HG03520 (cell line): ENCODE data around the gene SF3B2.
"Not testable (repeated sequence)": the region's sequence is repeated elsewhere in the genome, so short reads cannot be mapped to it uniquely, and the experiment has no call there.

Source experiments
- ATAC-seq: cut with Tn5 transposase; IDR thresholded peaks from one replicate; pipeline ENCODE4 v1.9.1; 2021; ENCODE audit warnings: mild to moderate bottlenecking, moderate library complexity; ENCODE audit not compliant: unreplicated experiment

Gene SF3B2

DNA sequence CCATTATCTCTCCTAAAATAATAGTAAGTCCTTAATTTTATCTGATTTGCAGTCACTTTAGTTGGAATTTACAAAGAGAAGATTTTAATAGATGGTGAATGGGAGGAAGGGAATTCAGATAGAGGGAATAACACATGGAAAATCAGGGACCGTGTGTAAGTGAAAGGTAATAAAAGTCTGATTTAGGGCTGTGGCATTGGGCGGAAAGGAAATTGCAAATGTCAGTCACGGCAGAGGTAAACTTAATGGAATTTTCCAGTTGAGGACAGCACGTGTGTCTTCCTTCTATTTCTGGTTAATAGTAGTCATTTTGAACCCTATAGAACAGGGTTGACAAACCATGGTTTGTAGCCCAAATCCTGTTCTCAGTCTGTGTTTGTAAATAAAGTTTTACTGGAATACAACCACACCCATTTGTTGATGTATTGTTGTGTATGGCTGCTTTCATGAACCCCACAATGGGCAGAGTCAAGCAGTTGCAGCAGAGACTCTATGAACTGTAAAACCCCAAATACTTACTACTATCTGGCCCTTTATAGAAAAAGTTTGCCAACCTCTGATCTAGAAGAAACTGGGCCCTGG, 52.0 kb downstream of the SF3B2 start:
- no peak for ATAC-seq

DNA sequence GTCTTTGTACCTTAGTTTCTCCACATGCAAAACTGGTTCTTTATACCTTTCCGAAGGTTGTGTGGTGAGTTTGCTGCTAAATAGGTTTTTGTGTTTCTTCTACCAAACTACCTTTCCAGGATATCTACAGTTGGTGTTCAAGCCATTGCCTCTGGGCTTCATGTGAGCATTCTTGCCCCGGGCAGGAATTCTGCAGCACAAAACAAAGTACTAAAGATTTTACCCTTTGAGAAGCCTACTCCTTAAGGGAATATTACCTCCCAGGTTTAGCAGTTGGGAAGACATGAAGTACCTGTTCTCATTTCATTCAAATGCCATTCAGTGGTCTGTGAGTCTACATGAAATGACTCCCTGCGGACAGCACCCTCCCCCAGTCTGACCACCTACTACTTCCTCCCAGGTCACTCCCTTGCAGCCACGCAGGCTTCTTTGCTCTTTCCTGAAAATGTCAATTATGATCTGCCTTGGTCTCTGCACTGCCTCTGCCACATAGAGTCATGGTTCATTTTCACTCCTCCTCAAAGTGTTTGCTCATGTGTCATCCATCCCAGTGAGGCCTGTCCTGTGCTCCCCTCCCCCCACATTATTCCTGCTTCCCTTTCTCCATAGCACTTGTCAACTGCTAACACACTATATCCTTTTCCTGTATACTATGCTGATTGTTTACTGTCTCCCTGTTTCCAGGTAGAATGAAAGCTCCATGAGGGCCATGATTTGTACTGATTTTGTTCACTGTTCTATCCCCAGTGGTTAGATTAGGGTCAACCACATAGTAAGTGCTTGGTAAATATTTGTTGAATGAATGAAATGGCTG, 54.8 kb downstream of the SF3B2 start:
- ATAC-seq, result no peak

DNA sequence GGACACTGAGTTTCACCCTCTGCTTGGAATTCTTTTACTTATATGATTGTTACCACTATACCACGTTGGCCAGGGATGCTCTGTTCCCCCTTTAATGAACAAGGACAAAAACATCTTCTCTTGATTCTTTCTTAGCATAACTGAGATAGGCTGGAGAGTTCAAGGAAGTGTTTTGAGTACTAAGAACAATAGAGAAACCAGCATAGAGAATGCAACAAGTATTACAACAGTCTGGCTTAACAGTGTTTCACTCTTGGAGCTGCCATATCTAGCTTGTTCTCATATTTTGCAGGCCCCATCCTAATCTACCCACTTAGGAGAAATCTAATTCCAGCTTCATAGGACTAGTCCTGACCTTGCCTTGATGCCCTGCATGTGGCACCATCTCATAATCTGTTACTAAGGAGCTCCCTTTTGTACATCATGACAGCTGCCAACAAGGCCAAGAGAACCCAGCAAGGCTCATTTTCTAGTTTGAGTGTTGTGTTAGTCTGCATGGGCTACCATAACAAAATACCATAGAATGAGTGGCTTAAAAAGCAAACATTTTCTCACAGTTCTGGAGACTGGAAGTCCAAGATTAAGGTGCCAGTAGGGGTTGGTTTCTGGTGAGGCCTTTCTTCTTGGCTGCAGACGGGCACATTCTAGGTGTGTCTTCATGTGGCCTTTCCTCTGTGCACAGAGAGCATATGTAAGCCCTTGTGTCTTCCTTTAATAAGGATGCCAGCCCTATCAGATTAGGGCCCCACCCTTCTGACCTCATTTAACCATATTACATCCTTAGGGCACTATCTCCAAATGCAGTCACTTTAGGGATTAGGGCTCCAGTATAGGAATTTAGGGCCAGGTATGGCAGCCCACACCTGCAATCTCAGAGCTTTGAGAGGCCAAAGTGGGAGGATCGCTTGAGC, 55.7 kb downstream of the SF3B2 start:
- no peak for ATAC-seq

DNA sequence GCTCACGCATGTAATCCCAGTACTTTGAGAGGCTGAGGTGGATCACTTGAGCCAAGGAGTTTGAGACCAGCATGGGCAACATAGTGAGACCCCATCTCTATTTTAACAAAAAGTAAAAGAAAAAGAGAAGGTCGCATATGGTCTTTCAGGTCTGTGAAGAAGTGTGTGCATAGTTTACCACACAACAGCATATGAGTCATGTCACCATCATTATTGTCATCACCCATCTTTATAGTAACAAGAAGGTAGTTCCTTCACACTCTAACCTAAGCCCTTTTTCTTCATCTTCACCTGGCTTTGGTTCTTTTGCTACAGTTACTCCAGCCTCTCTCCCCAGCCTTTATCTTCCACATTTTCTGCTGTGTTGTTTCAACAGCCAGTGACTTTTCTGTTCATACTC, 57.1 kb downstream of the SF3B2 start:
- ATAC-seq, result no peak

DNA sequence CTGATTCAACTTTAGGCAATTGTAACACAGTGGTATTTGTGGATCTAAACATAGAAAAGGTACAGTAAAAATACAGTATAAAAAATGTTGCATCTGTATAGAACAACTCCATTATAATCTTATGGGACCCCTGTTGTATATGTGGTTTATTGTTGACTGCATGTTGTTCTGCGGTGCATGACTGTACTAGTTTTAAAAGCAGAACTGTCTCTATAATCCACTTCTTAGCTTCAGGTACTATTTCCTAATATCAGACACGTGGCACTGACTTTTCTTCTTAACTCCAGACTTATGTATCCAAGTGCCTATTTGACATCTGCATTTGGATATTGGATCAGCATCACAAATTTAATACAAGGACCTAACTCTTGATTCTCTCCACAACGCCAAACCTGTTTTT, 59.0 kb downstream of the SF3B2 start:
- ATAC-seq, result no peak

DNA sequence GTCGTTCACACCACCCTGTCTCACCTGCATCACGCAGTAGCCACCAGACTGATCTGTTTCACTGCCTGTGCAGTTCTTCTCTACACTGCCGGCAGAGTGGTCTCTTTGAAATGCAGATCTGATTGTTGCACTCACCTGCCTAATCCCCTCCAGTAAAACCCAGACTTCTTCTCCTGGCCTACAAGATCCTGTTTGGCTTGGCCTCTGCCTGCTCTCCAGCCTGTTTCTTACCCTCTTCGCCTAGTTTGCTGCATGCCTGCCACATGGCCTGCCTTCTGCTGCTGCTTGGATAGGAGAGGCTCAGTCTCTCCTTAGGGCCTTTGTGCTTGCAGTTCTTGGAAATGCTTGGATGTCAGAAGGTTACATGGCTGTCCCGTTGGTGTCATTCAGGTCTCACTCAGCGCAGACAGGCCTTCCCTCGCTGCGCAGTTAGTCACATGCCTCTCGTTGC, 59.9 kb downstream of the SF3B2 start:
- no peak for ATAC-seq

DNA sequence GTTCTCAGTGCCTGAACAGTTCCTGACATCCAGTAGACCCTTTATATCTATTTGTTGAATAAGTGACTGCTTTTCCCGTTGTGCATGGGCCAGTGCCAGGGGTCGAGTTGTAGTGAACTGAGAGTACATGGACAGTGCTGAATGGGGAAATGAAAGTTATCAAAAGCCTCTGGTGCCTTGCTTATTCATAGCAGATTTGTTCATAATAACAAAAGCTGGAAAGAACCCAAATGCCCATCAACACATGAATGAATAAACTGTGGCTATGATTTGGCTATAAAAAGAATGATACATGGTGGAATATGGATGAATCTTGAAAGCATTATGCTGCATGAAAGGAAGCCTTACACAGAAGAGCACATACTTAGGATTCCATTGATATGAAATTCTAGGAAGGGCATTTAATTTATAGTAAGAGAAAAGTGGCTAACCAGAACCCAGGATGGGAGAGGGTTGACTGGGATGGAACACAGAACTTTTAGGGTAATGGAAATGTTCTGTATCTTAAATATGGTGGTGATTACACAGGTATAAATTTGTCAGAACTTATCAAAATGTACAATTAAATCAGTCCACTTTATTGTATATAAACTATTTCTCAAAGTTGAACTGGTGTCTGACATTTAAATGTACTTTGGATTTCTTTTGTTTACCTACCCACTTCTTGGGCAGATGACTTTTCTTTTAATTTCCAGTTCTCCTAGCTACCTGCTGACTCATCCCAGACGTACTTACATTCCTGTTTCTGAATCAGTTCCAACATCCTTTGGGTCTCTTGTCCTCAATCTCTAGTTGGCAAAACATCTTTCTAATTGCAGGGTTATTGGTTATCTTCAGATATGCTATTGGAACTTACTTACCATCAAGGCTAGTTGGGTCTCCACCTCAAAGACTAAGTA, 60.7 kb downstream of the SF3B2 start:
- no peak for ATAC-seq

DNA sequence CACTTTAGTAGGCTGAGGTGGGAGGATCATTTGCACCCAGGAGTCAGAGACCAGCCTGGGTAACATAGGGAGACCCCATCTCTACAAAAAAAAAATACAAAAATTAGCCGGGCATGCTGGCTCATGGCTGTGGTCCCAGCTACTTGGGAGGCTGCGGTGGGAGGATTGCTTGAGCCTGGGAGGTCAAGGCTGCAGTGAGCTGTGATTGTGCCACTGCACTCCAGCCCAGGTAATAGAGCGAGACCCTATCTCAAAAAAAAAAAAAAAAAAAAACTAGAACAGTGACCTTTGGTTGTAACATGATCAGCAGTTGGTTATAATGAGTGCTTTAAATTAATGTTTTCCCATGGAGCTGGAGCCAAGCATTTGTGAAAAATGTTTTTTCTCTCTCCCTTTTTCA, 62.8 kb downstream of the SF3B2 start:
- ATAC-seq, result not testable (repeated sequence)

DNA sequence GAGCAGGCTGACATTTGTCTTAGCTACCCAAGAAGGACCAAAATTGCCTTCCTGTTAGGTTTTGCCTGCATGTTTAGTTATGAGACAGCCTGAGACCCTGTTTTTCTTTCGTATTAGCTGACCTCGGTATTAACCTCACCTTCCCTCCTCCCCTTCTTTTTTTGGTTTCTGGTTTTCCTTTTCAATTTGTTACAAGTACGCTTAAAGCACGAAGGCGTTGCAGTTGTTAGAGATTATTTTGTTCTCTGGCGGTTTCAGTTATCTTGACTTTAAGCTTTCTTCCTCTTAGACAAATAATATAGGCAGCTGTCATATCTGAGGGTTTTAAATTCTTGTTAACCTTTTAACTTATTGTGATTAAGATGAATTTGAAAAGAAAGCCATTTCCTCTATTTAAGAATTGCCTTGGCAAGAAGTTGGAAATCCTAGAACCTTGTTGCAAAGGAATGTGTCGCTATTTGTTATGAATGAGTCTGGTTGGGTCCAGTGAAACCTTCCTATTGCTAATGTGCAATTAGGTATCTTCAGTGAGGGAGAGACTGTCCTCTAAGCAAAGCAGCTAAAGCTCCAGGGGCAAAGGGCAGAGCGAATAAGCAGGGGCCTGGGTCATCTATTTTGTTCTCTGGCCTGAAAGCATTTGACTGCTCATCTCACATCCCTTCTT, 63.6 kb downstream of the SF3B2 start:
- ATAC-seq, result no peak

DNA sequence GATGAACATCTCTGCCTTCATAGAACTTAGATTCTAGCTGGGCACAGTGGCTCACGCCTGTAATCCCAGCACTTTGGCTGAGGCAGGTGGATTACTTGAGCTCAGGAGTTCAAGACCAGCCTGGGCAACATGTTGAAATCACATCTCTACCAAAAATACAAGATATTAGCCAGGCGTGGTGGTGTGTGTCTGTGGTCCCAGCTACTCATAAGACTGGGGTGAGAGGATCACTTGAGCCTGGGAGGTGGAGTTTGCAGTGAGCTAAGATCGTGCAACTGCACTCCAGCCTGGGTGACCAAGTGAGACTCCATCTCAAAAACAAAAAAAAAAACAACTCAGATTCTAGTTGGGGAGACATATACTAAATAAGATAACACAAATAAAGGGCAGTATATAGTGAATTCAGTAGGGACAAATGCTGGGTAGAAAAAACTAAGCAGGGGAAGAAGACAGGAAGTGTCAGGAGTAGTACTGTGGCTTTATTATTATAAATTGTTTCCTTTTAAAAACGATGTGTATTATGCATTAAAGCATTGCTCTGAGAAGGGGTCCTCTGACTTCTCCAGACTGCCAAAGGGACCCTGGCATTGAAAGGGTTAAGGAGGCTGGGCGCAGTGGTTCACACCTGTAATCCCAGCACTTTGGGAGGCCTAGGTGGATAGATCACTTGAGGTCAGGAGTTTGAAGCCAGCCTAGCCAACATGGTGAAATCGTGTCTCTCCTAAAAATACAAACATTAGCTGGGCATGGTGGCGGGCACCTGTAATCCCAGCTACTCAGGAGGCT, 64.6 kb downstream of the SF3B2 start:
- ATAC-seq, result no peak

DNA sequence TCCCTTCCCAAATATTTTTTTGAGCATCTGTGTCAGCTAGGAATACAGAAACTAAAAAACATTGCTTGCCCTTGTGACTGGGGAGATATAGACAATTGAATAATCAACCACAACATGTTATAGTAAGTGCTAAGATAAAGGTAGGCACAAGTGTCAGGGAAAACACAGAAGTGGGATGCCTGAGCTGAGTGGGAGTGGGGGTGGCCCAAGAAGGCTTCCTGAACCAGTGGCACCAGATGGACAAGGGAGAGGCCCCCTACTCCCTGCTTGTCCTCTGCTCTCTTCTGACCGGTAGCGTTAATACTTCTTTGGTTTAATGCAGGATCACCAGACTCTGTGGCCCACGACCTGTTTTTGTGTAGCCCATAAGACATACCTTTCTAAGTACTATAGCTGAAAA, 66.7 kb downstream of the SF3B2 start:
- ATAC-seq, result no peak
